22Rv1 (cell line): Measurements from ENCODE around the gene STAT1.
A peak's percentile ranks its signal among the peaks of the same experiment; 100 is the strongest.

Experiments
- H3K27ac ChIP-seq: fragments of 450-650 bp; 2 replicates; pipeline ENCODE4 v1.5.1; 2017
- ZFX ChIP-seq: fragments of 450-650 bp; IDR thresholded peaks from 2 replicates; pipeline ENCODE4 v1.6.1; 2017; ENCODE audit warnings: antibody characterized with exemption, borderline replicate concordance
- TF ChIP-seq, protein P1 (sequence below): fragments of 450-650 bp; IDR thresholded peaks from 2 replicates; pipeline ENCODE4 v1.5.1; 2017; ENCODE audit warnings: mild to moderate bottlenecking

Gene STAT1

GRCh38 chr2:191015239-191015638 is 1.3 kb upstream of the STAT1 start:
- no peak overlapping the region for H3K27ac ChIP-seq
- TF ChIP-seq, protein P1, sequence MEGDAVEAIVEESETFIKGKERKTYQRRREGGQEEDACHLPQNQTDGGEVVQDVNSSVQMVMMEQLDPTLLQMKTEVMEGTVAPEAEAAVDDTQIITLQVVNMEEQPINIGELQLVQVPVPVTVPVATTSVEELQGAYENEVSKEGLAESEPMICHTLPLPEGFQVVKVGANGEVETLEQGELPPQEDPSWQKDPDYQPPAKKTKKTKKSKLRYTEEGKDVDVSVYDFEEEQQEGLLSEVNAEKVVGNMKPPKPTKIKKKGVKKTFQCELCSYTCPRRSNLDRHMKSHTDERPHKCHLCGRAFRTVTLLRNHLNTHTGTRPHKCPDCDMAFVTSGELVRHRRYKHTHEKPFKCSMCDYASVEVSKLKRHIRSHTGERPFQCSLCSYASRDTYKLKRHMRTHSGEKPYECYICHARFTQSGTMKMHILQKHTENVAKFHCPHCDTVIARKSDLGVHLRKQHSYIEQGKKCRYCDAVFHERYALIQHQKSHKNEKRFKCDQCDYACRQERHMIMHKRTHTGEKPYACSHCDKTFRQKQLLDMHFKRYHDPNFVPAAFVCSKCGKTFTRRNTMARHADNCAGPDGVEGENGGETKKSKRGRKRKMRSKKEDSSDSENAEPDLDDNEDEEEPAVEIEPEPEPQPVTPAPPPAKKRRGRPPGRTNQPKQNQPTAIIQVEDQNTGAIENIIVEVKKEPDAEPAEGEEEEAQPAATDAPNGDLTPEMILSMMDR, result no peak

DNA sequence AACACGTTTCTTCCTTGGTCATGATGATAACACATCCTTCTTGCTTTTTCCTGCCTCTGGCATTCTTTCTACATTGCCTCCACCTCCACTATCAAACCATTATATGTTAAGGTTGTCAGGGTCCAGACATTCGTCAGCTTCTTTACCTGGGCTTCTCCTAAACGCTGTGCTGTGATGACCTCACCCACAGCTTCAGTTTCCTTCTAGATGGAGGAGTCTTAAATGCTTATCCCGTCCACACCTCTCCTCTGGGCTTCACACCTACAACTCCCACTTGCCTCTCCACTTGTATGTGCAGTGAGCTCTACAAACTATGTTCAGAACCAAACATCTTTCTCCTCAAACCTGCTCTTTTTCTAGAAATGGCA is 666 bp upstream of the STAT1 start:
- H3K27ac ChIP-seq, result peak overlapping the region; percentile 80
- TF ChIP-seq ZFX, result no peak
- TF ChIP-seq, protein P1, result no peak

- no peak for TF ChIP-seq ZFX
- TF ChIP-seq, protein P1, result peak; percentile 25; the same call in 1 of the 2 replicates
- H3K27ac ChIP-seq, result peak overlapping the region; percentile 80
Measured at GRCh38 chr2:191013682-191013931, 364 bp downstream of the STAT1 start.

DNA sequence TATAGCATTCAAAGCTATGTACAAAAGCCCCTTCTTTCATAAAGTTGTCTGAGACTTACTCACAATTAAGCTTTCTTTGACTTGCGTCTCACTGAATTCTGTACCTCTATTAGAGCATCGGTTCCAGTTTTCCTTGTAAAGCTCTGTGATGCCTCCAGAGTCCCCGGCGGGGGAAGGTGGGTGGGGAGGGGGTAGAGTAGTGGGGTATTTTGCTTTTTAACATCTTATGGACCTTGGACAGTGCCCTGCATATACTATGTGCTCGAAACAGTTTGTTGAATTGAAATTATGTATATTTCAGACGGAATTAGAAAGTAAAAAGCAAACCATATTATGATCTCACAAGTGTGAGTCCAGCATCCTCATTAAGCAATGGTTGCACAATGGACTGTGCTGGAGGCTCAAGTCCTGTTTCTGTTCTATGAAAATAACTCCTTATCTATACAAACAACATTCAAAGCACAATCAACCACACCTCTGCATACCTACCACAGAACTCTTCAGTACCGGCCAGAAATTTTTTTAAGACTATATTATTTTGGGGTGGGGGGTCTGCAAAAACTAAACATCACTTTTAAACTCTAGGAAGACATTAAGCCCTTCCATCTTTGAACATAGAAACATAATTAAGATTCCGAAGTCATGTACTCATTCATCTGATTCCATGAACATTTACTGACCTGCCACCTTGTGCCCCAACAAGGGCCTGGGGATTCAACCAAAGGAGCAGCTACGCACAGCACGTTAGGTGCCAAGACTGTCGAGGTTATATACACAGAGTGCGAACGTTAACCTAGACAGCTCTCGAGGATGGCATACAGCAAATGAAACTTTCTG is 908 bp downstream of the STAT1 start:
- TF ChIP-seq, protein P1, result no peak
- TF ChIP-seq ZFX, result no peak
- H3K27ac ChIP-seq, result peak overlapping the region; percentile 80

DNA sequence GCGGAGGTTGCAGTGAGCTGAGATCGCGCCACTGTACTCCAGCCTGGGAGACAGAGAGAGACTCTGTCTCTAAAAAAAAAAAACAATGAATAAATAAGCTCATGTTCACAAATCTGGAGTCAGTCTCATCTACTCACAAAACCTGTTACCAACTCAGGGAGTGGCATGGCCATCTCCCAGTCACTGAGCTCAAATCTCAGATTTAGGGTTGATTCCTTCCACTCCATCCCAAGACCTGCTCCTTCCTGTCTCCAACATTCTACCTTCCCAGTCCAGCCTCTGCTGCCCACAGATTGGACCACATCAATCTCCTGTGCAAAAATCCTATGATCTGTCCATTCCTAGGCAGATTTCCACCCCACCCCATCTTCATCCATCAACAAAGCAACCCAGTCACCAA is 1.6 kb downstream of the STAT1 start:
- no peak overlapping the region for H3K27ac ChIP-seq
- TF ChIP-seq, protein P1, result no peak
- TF ChIP-seq ZFX, result no peak

- no peak for TF ChIP-seq ZFX
- TF ChIP-seq, protein P1, result no peak
- H3K27ac ChIP-seq, result no peak overlapping the region
Measured at GRCh38 chr2:191010887-191011885, 2.8 kb downstream of the STAT1 start.
